Retinal pigment epithelial cell (primary cell): ENCODE data around the gene ADD3.

Experiments
- DNase-seq: peaks from one replicate; pipeline ENCODE4 v3.0.0-alpha.2; 2010; ENCODE audit warnings: low read depth
- H3K4me3 ChIP-seq: 2 replicates; pipeline ENCODE4 v1.5.1; 2011; ENCODE audit warnings: mild to moderate bottlenecking, low read length, control low read depth, moderate library complexity
- TF ChIP-seq, protein P1 (sequence below): conservative IDR thresholded peaks from 2 replicates; pipeline ENCODE4 v1.5.1; 2011; ENCODE audit warnings: low read depth, low read length, control low read depth, inconsistent platforms

Gene ADD3

DNA sequence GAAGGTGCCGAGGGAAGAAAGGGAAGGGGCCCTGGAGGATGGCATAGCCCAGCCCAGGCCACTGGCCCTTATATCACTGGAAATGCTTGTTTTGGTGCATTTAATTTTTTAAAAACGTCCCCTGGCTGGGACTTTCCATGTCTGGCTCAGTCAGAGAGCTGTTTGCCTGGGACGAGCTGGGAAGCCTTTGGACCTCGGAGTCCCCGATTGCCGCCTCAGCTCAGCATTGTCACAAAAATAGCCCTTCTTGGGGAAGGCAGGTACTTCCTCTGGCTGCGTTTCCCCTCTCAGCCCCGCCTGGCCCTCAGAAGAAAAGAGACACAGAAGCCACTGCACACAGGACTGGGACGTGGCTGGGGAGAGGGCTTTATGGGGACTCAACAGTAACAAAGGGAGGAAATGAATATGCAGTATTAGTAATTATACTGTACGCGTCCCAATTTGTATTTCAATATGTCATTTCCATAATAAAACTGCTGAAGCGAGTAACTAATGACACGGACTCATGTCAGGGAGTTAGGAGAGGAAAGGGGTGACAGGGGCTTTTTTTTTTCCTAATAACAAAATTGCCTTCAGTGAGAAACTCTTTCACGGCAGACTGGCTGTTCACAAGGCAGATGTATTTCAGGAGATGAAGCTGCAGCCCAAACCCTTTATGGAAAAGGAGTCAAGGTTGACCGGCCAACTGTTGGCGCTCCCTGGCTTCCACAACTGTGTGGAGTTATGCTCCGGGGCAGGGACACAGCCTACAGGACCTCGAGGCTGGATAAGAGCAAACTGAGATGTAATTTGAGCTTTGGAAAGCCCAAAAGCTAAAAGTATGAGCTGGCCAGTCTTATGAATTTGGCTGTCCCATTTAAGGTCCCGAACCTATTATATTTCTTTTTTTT is 168.6 kb downstream of the ADD3 start:
- DNase-seq, result no peak
- TF ChIP-seq, protein P1, sequence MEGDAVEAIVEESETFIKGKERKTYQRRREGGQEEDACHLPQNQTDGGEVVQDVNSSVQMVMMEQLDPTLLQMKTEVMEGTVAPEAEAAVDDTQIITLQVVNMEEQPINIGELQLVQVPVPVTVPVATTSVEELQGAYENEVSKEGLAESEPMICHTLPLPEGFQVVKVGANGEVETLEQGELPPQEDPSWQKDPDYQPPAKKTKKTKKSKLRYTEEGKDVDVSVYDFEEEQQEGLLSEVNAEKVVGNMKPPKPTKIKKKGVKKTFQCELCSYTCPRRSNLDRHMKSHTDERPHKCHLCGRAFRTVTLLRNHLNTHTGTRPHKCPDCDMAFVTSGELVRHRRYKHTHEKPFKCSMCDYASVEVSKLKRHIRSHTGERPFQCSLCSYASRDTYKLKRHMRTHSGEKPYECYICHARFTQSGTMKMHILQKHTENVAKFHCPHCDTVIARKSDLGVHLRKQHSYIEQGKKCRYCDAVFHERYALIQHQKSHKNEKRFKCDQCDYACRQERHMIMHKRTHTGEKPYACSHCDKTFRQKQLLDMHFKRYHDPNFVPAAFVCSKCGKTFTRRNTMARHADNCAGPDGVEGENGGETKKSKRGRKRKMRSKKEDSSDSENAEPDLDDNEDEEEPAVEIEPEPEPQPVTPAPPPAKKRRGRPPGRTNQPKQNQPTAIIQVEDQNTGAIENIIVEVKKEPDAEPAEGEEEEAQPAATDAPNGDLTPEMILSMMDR, result no peak
- H3K4me3 ChIP-seq, result no peak overlapping the region

DNA sequence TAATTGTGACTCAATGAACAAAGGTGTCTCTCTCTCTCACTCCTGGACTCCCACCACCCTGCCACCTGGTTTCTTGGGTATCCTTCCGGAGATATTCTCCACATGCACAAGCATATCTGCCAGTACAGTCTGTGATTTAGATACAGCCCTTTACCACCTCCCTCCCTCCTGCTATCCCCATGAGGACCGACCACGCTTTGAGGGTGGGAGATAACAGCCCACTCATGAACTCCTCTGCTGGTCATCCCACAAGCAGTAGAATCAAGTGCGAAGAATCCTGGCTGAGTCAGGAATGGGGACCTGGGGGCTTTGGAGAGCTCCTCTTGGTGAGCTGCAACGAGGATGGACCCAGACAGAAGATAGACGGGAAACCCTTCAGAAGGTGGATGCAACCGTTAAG is 171.4 kb downstream of the ADD3 start:
- no peak for DNase-seq
- TF ChIP-seq, protein P1, result no peak
- H3K4me3 ChIP-seq, result no peak overlapping the region

DNA sequence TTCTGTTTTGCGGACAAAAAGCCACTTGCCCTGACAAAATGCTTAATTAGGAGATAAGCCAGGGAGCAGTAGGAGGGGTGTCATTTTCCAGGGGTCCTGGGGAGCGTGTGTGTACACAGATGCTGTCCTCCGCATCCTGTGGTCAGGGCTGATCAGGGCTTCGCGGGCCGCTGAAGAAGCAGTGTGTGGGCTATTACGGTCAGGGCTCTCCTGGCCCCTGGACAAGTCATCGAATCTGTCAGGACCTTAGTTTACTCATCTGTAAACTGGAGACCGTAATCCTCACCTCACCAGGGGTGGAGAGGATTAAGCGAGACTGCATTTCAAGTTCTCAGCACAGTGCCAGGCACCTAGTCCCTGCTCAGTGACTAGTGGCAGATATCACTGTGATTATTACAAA is 173.7 kb downstream of the ADD3 start:
- TF ChIP-seq, protein P1, result no peak
- no peak overlapping the region for H3K4me3 ChIP-seq
- DNase-seq, result no peak

DNA sequence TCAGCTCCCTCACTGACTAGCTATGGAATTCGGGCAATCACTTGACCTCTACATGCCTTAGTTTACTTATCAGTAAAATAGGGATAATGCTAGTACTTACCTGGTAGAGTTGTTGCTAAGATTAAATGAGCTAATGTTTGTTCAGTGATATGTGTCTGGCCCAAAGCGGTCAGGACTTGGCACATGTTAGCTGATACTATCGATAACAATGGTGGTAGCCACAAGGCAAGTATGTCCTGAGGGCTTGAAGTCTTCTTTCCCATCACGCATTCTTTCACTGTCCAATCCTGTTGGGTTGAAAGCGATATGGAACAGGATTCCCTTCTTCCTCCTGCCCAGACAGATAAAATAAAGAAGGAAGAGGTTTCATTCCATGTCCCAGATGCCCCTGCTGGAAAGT is 174.1 kb downstream of the ADD3 start:
- DNase-seq, result no peak
- TF ChIP-seq, protein P1, result no peak
- H3K4me3 ChIP-seq, result no peak overlapping the region

DNA sequence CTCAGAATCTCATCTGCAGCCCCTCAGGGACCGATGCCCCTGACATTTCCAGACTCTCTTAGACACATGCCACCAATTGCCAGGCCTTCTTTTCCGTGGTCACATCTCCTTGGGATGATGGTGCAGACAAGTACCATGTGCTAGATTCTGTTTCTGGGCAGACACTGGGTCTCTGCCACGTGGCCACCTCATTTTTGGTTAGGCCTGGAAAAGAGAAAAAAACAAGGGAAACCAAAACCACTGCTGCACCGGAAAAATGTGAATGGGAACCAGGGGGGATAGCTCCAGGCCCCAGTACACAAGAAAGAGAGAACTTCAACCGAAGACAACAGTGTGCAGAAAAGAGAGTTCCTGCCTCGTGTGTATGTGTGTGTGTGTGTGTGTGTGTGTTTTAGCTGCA is 176.6 kb downstream of the ADD3 start:
- H3K4me3 ChIP-seq, result no peak overlapping the region
- TF ChIP-seq, protein P1, result no peak
- DNase-seq, result no peak
